Measurements from ENCODE around the gene PRR22.

GRCh38 chr19:5772416-5772815 lies 12.1 kb downstream of the PRR22 start:
- TF ChIP-seq, protein P1, sequence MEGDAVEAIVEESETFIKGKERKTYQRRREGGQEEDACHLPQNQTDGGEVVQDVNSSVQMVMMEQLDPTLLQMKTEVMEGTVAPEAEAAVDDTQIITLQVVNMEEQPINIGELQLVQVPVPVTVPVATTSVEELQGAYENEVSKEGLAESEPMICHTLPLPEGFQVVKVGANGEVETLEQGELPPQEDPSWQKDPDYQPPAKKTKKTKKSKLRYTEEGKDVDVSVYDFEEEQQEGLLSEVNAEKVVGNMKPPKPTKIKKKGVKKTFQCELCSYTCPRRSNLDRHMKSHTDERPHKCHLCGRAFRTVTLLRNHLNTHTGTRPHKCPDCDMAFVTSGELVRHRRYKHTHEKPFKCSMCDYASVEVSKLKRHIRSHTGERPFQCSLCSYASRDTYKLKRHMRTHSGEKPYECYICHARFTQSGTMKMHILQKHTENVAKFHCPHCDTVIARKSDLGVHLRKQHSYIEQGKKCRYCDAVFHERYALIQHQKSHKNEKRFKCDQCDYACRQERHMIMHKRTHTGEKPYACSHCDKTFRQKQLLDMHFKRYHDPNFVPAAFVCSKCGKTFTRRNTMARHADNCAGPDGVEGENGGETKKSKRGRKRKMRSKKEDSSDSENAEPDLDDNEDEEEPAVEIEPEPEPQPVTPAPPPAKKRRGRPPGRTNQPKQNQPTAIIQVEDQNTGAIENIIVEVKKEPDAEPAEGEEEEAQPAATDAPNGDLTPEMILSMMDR (IDR thresholded peaks at IDR 0.05; ENCODE audit: low read depth, low read length), result no peak
- TF ChIP-seq EZH2phosphoT487 (IDR thresholded peaks at IDR 0.05; ENCODE audit: low read depth), result no peak

All from OCI-LY3 (cell line).